SK-N-SH (cell line): Measurements from ENCODE around the gene FBXO15. TPM values are rescaled to one million over a fixed set of nuclear protein-coding genes. Genes with fewer than 3 reads are reported as not detected.

Experiments used
- CTCF ChIA-PET: fragments of 300-600, 350-600 bp; formaldehyde crosslinking; extraction: SDS; loops from one replicate; lab custom pipeline; 2021; lab: Yijun Ruan, JAX
- POLR2A ChIA-PET: fragments of 350-600 bp; sonication (Branson Sonifier 250); formaldehyde crosslinking; extraction: SDS; loops from one replicate; lab custom pipeline; 2020; ENCODE audit warnings: antibody characterized with exemption, inconsistent platforms; lab: Yijun Ruan, JAX
- DNase-seq: peaks from one replicate; pipeline ENCODE4 v3.0.0; 2012
- H2AFZ ChIP-seq: fragments of 200-600 bp; sonication (generic); 2 replicates; pipeline ENCODE4 v1.8.1; 2016; ENCODE audit warnings: antibody characterized with exemption, mild to moderate bottlenecking, low read depth
- H3F3A ChIP-seq: fragments of 200-600 bp; sonication (generic); replicated peaks from 2 replicates; pipeline ENCODE3; 2016; ENCODE audit warnings: antibody characterized with exemption, mild to moderate bottlenecking; ENCODE audit not compliant: insufficient read depth
- H3K27ac ChIP-seq, 2 experiments: fragments of 200-500 bp in 1 of 2; fragments of 200-600 bp in 1 of 2; sonication (Bioruptor generic) in 1 of 2; sonication (generic), shearing (Covaris generic) in 1 of 2; 2 replicates each; pipeline versions ENCODE4 v1.5.1 to v1.6.1; 2014 to 2016; ENCODE audit warnings: low read depth in 2 of 2, inconsistent platforms in 1 of 2, low read length in 1 of 2, mild to moderate bottlenecking in 1 of 2, mixed read lengths in 1 of 2
- H3K27me3 ChIP-seq: fragments of 200-600 bp; sonication (generic), shearing (Covaris generic); 2 replicates; pipeline ENCODE4 v1.6.1; 2016; ENCODE audit warnings: mixed run types; ENCODE audit not compliant: insufficient read depth
- H3K36me3 ChIP-seq, 2 experiments: fragments of 200-500 bp in 1 of 2; fragments of 200-600 bp in 1 of 2; sonication (Bioruptor generic) in 1 of 2; sonication (generic) in 1 of 2; replicated peaks in 1 of 2; 2 replicates each; pipeline versions ENCODE3 to v1.5.1; 2014 to 2016; ENCODE audit warnings: low read length in 1 of 2, mild to moderate bottlenecking in 1 of 2; ENCODE audit not compliant: insufficient read depth in 2 of 2, control insufficient read depth in 1 of 2
- H3K4me1 ChIP-seq, 2 experiments: fragments of 200-500 bp in 1 of 2; fragments of 200-600 bp in 1 of 2; sonication (Bioruptor generic) in 1 of 2; sonication (generic), shearing (Covaris generic) in 1 of 2; 2 replicates each; pipeline versions ENCODE4 v1.5.1 to v1.6.1; 2014 to 2016; ENCODE audit warnings: low read depth in 1 of 2, low read length in 1 of 2, mixed run types in 1 of 2; ENCODE audit not compliant: insufficient read depth in 2 of 2, control insufficient read depth in 1 of 2
- H3K4me2 ChIP-seq: fragments of 200-600 bp; sonication (generic), shearing (Covaris generic); 2 replicates; pipeline ENCODE4 v1.6.1; 2017; ENCODE audit warnings: mixed run types
- H3K4me3 ChIP-seq, 2 experiments: fragments of 200-500 bp in 1 of 2; fragments of 200-600 bp in 1 of 2; sonication (Bioruptor generic) in 1 of 2; sonication (generic), shearing (Covaris generic) in 1 of 2; 2 replicates each; pipeline versions ENCODE4 v1.5.1 to v1.8.1; 2014 to 2016; ENCODE audit warnings: low read depth in 2 of 2, inconsistent platforms in 1 of 2, low read length in 1 of 2, mild to moderate bottlenecking in 1 of 2, mixed read lengths in 1 of 2, moderate library complexity in 1 of 2
- H3K79me2 ChIP-seq: fragments of 200-600 bp; sonication (generic); 2 replicates; pipeline ENCODE4 v1.8.1; 2017; ENCODE audit warnings: mild to moderate bottlenecking; ENCODE audit not compliant: insufficient read depth
- H3K9ac ChIP-seq: fragments of 200-600 bp; sonication (generic); 2 replicates; pipeline ENCODE4 v1.6.1; 2017; ENCODE audit warnings: mixed run types
- H3K9me2 ChIP-seq: fragments of 200-600 bp; sonication (generic); 2 replicates; pipeline ENCODE4 v1.6.1; 2017; ENCODE audit warnings: mixed run types
- H3K9me3 ChIP-seq: fragments of 200-600 bp; sonication (generic); 2 replicates; pipeline ENCODE4 v1.6.1; 2017; ENCODE audit warnings: mixed run types, mild to moderate bottlenecking, moderate library complexity
- H4K20me1 ChIP-seq: fragments of 200-600 bp; sonication (generic); 2 replicates; pipeline ENCODE4 v1.6.1; 2017; ENCODE audit warnings: mild to moderate bottlenecking, mixed run types; ENCODE audit not compliant: insufficient read depth
- EP300 ChIP-seq, 2 experiments: IDR thresholded peaks; 2 replicates each; pipeline versions ENCODE4 v1.4.0 to v1.6.1; 2012; ENCODE audit warnings: borderline replicate concordance in 1 of 2, low read depth in 1 of 2, low read length in 1 of 2
- FOSL2 ChIP-seq: IDR thresholded peaks from 2 replicates; pipeline ENCODE4 v1.4.0; 2012; ENCODE audit warnings: low read depth, mild to moderate bottlenecking, moderate library complexity, borderline replicate concordance
- FOXJ3 ChIP-seq: sonication (generic); formaldehyde crosslinking; IDR thresholded peaks from 2 replicates; pipeline ENCODE4 v1.5.1; 2020; ENCODE audit warnings: mild to moderate bottlenecking, missing genetic modification reagents
- JUND ChIP-seq: IDR thresholded peaks from 2 replicates; pipeline ENCODE4 v1.4.0; 2012
- MXI1 ChIP-seq: IDR thresholded peaks from 2 replicates; pipeline ENCODE4 v1.6.1; 2012; ENCODE audit warnings: mild to moderate bottlenecking, low read depth, low read length, improper control_type of control experiment
- NFIC ChIP-seq: IDR thresholded peaks from 2 replicates; pipeline ENCODE4 v1.4.0; 2012; ENCODE audit warnings: borderline replicate concordance
- POLR2AphosphoS5 ChIP-seq: IDR thresholded peaks from 2 replicates; pipeline ENCODE4 v1.6.1; 2012; ENCODE audit warnings: low read depth, low read length
- TAF1 ChIP-seq: IDR thresholded peaks from 2 replicates; pipeline ENCODE4 v1.6.1; 2012; ENCODE audit warnings: low read depth, mild to moderate bottlenecking, low read length, moderate library complexity, borderline replicate concordance
- TCF12 ChIP-seq: IDR thresholded peaks from 2 replicates; pipeline ENCODE4 v1.4.0; 2012
- TEAD4 ChIP-seq: IDR thresholded peaks from 2 replicates; pipeline ENCODE4 v1.4.0; 2012; ENCODE audit warnings: mild to moderate bottlenecking, borderline replicate concordance; ENCODE audit not compliant: insufficient read depth
- WGBS: methylation state at CpG from one replicate; pipeline ENCODE4 v1.1.6; 2017; ENCODE audit warnings: low lambda C conversion rate; 5-methylcytosine and 5-hydroxymethylcytosine counted together
- polyA plus RNA-seq, 3 experiments: library from polyadenylated mRNA; depleted of rRNA; stranded (reverse); fragments of >200 nt; gene quantifications; 2 replicates each; pipeline ENCODE4 v1.2.3, GENCODE V29; 2012
- TF ChIP-seq, protein P1 (sequence below): fragments of 150-350 bp; IDR thresholded peaks from 2 replicates; pipeline ENCODE4 v1.6.1; 2017; ENCODE audit warnings: antibody characterized with exemption, low read length, low read depth, borderline replicate concordance
- TF ChIP-seq, protein P2 (sequence below): IDR thresholded peaks from 2 replicates; pipeline ENCODE4 v1.4.0; 2012; ENCODE audit warnings: low read depth, borderline replicate concordance
- TF ChIP-seq, protein P3 (sequence below): IDR thresholded peaks from 2 replicates; pipeline ENCODE4 v1.4.0; 2012; ENCODE audit warnings: low read depth
- TF ChIP-seq, protein P4 (sequence below): IDR thresholded peaks from 2 replicates; pipeline ENCODE4; 2012

Gene FBXO15
- polyA plus RNA-seq, 1 of the 3 experiments (the other 2 are of a cell fraction), result 0.62 TPM

DNA sequence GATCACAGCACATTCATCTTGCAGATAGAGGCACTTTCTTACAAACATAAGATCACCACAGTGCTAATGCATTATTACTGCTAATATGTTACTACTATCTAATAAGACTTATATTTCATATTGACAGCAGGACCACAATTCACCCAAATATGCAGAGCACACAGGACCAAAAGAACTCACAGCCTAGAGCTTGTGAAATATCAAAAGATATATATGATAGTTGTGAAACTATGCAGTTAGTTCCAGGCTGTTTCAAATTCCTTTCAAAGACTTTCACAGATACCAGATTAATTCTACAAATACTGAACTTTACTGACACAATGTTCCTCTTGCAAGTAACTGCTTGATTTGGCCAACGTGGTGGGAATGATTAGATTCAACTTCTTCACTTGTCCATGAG, 23.0 kb downstream of the FBXO15 start:
- 9% methylated on average over 1 of the region's 1 CpG for WGBS
- no peak overlapping the region for H3K9ac ChIP-seq
- no peak for TF ChIP-seq NFIC
- no peak for TF ChIP-seq POLR2AphosphoS5
- TF ChIP-seq, protein P1, sequence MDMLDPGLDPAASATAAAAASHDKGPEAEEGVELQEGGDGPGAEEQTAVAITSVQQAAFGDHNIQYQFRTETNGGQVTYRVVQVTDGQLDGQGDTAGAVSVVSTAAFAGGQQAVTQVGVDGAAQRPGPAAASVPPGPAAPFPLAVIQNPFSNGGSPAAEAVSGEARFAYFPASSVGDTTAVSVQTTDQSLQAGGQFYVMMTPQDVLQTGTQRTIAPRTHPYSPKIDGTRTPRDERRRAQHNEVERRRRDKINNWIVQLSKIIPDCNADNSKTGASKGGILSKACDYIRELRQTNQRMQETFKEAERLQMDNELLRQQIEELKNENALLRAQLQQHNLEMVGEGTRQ, result no peak
- no peak for TF ChIP-seq TCF12
- TF ChIP-seq, protein P2, sequence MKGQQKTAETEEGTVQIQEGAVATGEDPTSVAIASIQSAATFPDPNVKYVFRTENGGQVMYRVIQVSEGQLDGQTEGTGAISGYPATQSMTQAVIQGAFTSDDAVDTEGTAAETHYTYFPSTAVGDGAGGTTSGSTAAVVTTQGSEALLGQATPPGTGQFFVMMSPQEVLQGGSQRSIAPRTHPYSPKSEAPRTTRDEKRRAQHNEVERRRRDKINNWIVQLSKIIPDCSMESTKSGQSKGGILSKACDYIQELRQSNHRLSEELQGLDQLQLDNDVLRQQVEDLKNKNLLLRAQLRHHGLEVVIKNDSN, result no peak
- TF ChIP-seq TAF1, result no peak
- TF ChIP-seq, protein P3, sequence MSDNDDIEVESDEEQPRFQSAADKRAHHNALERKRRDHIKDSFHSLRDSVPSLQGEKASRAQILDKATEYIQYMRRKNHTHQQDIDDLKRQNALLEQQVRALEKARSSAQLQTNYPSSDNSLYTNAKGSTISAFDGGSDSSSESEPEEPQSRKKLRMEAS, result no peak
- TF ChIP-seq TEAD4, result no peak
- TF ChIP-seq MXI1, result no peak
- TF ChIP-seq, protein P4, sequence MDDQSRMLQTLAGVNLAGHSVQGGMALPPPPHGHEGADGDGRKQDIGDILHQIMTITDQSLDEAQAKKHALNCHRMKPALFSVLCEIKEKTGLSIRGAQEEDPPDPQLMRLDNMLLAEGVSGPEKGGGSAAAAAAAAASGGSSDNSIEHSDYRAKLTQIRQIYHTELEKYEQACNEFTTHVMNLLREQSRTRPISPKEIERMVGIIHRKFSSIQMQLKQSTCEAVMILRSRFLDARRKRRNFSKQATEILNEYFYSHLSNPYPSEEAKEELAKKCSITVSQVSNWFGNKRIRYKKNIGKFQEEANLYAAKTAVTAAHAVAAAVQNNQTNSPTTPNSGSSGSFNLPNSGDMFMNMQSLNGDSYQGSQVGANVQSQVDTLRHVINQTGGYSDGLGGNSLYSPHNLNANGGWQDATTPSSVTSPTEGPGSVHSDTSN, result no peak
- TF ChIP-seq FOXJ3 (CRISPR knock-in tag), result no peak
- TF ChIP-seq EP300 (IDR thresholded peaks at IDR 0.05; ENCODE audit: borderline replicate concordance in 1 of 2, low read depth in 1 of 2, low read length in 1 of 2), result no peak
- no peaks in the 10 kb centered on the region for H4K20me1 ChIP-seq
- no peak overlapping the region for H3K4me2 ChIP-seq
- no peaks in the 10 kb centered on the region for H3F3A ChIP-seq
- DNase-seq, result no peak
- POLR2A ChIA-PET, result no interaction called here
- no peak overlapping the region for H3K27ac ChIP-seq
- H2AFZ ChIP-seq, result no peak overlapping the region
- H3K4me1 ChIP-seq, result peaks cover 0 to 2% of the 10 kb centered on the region in 2 experiments; a peak in 1 of 4 replicates
- H3K9me2 ChIP-seq, result no peaks in the 10 kb centered on the region
- H3K79me2 ChIP-seq, result no peaks in the 10 kb centered on the region
- no peaks in the 10 kb centered on the region for H3K36me3 ChIP-seq
- CTCF ChIA-PET, result interaction anchor here (1.5 kb wide), 1 partner anchor 42 kb away, joined by 3 read pairs; no protein-coding TSS in a partner anchor
- H3K27me3 ChIP-seq, result peaks cover 15% of the 10 kb centered on the region; the same call in 1 of the 2 replicates
- H3K4me3 ChIP-seq, result no peak overlapping the region
- no peaks in the 10 kb centered on the region for H3K9me3 ChIP-seq

DNA sequence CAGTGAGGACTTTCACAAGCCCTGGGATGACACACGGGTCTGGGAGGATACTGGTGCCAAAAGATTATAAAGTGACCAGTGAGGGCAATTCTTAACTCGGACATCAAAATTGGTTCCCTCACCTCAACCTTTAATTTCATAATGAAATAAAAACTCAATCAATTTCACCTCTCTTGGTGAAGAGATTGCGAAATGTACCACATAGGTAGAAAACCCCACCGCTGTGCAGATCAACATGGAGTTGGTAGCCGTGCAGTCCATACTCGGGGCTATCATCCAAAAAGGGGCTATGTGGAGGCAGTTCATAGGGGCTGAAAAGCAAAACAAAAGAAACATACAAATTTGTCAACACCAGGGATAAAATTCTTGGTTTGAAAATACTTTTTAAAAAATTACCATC, 24.4 kb downstream of the FBXO15 start:
- no peaks in the 10 kb centered on the region for H3K9me3 ChIP-seq
- H3K36me3 ChIP-seq, result no peaks in the 10 kb centered on the region
- no peaks in the 10 kb centered on the region for H3F3A ChIP-seq
- no peak for TF ChIP-seq TEAD4
- TF ChIP-seq FOSL2, result no peak
- no peak for TF ChIP-seq JUND
- no peak overlapping the region for H3K9ac ChIP-seq
- H3K4me1 ChIP-seq, result peaks cover 0 to 2% of the 10 kb centered on the region in 2 experiments; a peak in 1 of 4 replicates
- CTCF ChIA-PET, result no interaction called here
- H4K20me1 ChIP-seq, result no peaks in the 10 kb centered on the region
- H2AFZ ChIP-seq, result no peak overlapping the region
- H3K79me2 ChIP-seq, result no peaks in the 10 kb centered on the region
- POLR2A ChIA-PET, result no interaction called here
- no peak for DNase-seq
- WGBS, result 42% methylated on average over 6 of the region's 6 CpGs
- peaks cover 15% of the 10 kb centered on the region; the same call in 1 of the 2 replicates for H3K27me3 ChIP-seq
- H3K4me3 ChIP-seq, result no peak overlapping the region
- H3K27ac ChIP-seq, result no peak overlapping the region
- H3K4me2 ChIP-seq, result no peak overlapping the region
- H3K9me2 ChIP-seq, result no peaks in the 10 kb centered on the region
